ENCODE data around the gene CELF2.
"Not testable (repeated sequence)": the region's sequence is repeated elsewhere in the genome, so short reads cannot be mapped to it uniquely, and the experiment has no call there.

The CELF2 gene

GRCh38 chr10:11335167-11335652 is 317.5 kb downstream of the CELF2 start:
- FAIRE-seq (no peak), DNase-seq (ENCODE audit: insufficient read length, low spot score) (no peak)
- TF ChIP-seq POLR2A (IDR thresholded peaks at IDR 0.05; ENCODE audit: low read depth, low read length), result no peak

GRCh38 chr10:11335881-11336430 is 318.3 kb downstream of the CELF2 start:
- TF ChIP-seq POLR2A (IDR thresholded peaks at IDR 0.05; ENCODE audit: low read depth, low read length), result no peak
- DNase-seq (ENCODE audit: insufficient read length, low spot score) (no peak), FAIRE-seq (no peak)

GRCh38 chr10:11336722-11337162 is 319.1 kb downstream of the CELF2 start:
- DNase-seq (ENCODE audit: insufficient read length, low spot score), result no peak
- TF ChIP-seq POLR2A (IDR thresholded peaks at IDR 0.05; ENCODE audit: low read depth, low read length), result no peak
- no peak for FAIRE-seq

GRCh38 chr10:11337516-11337915 is 319.8 kb downstream of the CELF2 start:
- FAIRE-seq (no peak), DNase-seq (ENCODE audit: insufficient read length, low spot score) (no peak)
- TF ChIP-seq POLR2A (IDR thresholded peaks at IDR 0.05; ENCODE audit: low read depth, low read length), result no peak

- DNase-seq (ENCODE audit: insufficient read length, low spot score) (no peak), FAIRE-seq (no peak)
- TF ChIP-seq POLR2A (IDR thresholded peaks at IDR 0.05; ENCODE audit: low read depth, low read length), result no peak
Measured at GRCh38 chr10:11338160-11338844, 320.6 kb downstream of the CELF2 start.

- DNase-seq (ENCODE audit: insufficient read length, low spot score), result no peak
- FAIRE-seq, result no peak
- no peak for TF ChIP-seq POLR2A (IDR thresholded peaks at IDR 0.05; ENCODE audit: low read depth, low read length)
Measured at GRCh38 chr10:11339013-11339412, 321.3 kb downstream of the CELF2 start.

- TF ChIP-seq POLR2A (IDR thresholded peaks at IDR 0.05; ENCODE audit: low read depth, low read length), result no peak
- DNase-seq (ENCODE audit: insufficient read length, low spot score) (no peak), FAIRE-seq (no peak)
Measured at GRCh38 chr10:11339660-11340059, 322.0 kb downstream of the CELF2 start.

GRCh38 chr10:11341283-11341960 is 323.8 kb downstream of the CELF2 start:
- FAIRE-seq (no peak), DNase-seq (ENCODE audit: insufficient read length, low spot score) (no peak)
- TF ChIP-seq POLR2A (IDR thresholded peaks at IDR 0.05; ENCODE audit: low read depth, low read length), result no peak

- TF ChIP-seq POLR2A (IDR thresholded peaks at IDR 0.05; ENCODE audit: low read depth, low read length), result no peak
- FAIRE-seq, result no peak
- DNase-seq (ENCODE audit: insufficient read length, low spot score), result no peak
Measured at GRCh38 chr10:11344081-11344480, 326.4 kb downstream of the CELF2 start.

GRCh38 chr10:11344550-11344949 is 326.9 kb downstream of the CELF2 start:
- TF ChIP-seq POLR2A (IDR thresholded peaks at IDR 0.05; ENCODE audit: low read depth, low read length), result no peak
- FAIRE-seq (no peak), DNase-seq (ENCODE audit: insufficient read length, low spot score) (no peak)

- FAIRE-seq (no peak), DNase-seq (ENCODE audit: insufficient read length, low spot score) (no peak)
- TF ChIP-seq POLR2A (IDR thresholded peaks at IDR 0.05; ENCODE audit: low read depth, low read length), result no peak
Measured at GRCh38 chr10:11345224-11346054, 327.8 kb downstream of the CELF2 start.

- not testable (repeated sequence) for FAIRE-seq; DNase-seq (ENCODE audit: insufficient read length, low spot score)
Measured at GRCh38 chr10:11347580-11347979, 329.9 kb downstream of the CELF2 start.

GRCh38 chr10:11351801-11352200 is 334.1 kb downstream of the CELF2 start:
- DNase-seq (ENCODE audit: insufficient read length, low spot score) (no peak), FAIRE-seq (no peak)
- TF ChIP-seq POLR2A (IDR thresholded peaks at IDR 0.05; ENCODE audit: low read depth, low read length), result no peak

Data from H54 (cell line).